CD14-positive monocyte (primary cell): ENCODE data around the gene THNSL1. TPM values are rescaled to one million over a fixed set of nuclear protein-coding genes. Genes with fewer than 3 reads are reported as not detected.

ENCODE experiments used
- DNase-seq, 3 donors: peaks; one replicate each; pipeline ENCODE4 v3.0.0-alpha.2; 2011 to 2022
- H2AFZ ChIP-seq: 2 replicates; pipeline ENCODE4 v1.6.0; 2012; ENCODE audit warnings: mild to moderate bottlenecking, low read depth, low read length, inconsistent platforms; ENCODE audit not compliant: insufficient read depth, poor library complexity, severe bottlenecking
- H3K27ac ChIP-seq, 2 donors: 1 replicate in 1 of 2; 2 replicates in 1 of 2; pipeline ENCODE4 v1.5.1; 2012 to 2013; ENCODE audit warnings: low read length in 2 of 2, control low read depth in 1 of 2, inconsistent platforms in 1 of 2, low read depth in 1 of 2, mild to moderate bottlenecking in 1 of 2
- H3K27me3 ChIP-seq, 2 donors: one replicate each; pipeline versions ENCODE4 v1.6.0 to v1.6.1; 2011 to 2013; ENCODE audit warnings: low read length in 2 of 2; ENCODE audit not compliant: control insufficient read depth in 2 of 2, insufficient read depth in 2 of 2
- H3K36me3 ChIP-seq, 2 donors: replicated peaks in 1 of 2; 1 replicate in 1 of 2; 2 replicates in 1 of 2; pipeline versions ENCODE4 v1.5.1 to v1.6.1; 2012 to 2013; ENCODE audit warnings: low read length in 2 of 2, control low read depth in 1 of 2, inconsistent platforms in 1 of 2, mild to moderate bottlenecking in 1 of 2; ENCODE audit not compliant: insufficient read depth in 2 of 2, control insufficient read depth in 1 of 2
- H3K4me1 ChIP-seq, 2 donors: 1 replicate in 1 of 2; 2 replicates in 1 of 2; pipeline versions ENCODE4 v1.5.1 to v1.6.1; 2012 to 2013; ENCODE audit warnings: low read length in 2 of 2, control low read depth in 1 of 2, inconsistent platforms in 1 of 2, mild to moderate bottlenecking in 1 of 2, moderate library complexity in 1 of 2; ENCODE audit not compliant: insufficient read depth in 2 of 2, control insufficient read depth in 1 of 2
- H3K4me2 ChIP-seq: replicated peaks from 2 replicates; pipeline ENCODE3; 2012; ENCODE audit warnings: low read length, moderate library complexity, mild to moderate bottlenecking; ENCODE audit not compliant: poor library complexity, severe bottlenecking; ENCODE audit errors: extremely low read depth
- H3K4me3 ChIP-seq, 3 experiments: fragments of 200-600 bp in 1 of 3; sonication (generic) in 1 of 3; replicated peaks in 1 of 3; 1 replicate in 2 of 3; 2 replicates in 1 of 3; pipeline ENCODE4 v1.5.1; 2011 to 2013; ENCODE audit warnings: low read length in 3 of 3, mild to moderate bottlenecking in 3 of 3, control low read depth in 2 of 3, low read depth in 2 of 3, inconsistent platforms in 1 of 3, moderate library complexity in 1 of 3
- H3K79me2 ChIP-seq: 2 replicates; pipeline ENCODE4 v1.6.0; 2012; ENCODE audit warnings: mild to moderate bottlenecking, control low read depth, inconsistent platforms, low read length, moderate library complexity; ENCODE audit not compliant: insufficient read depth
- H3K9ac ChIP-seq: 2 replicates; pipeline ENCODE4 v1.6.0; 2017; ENCODE audit warnings: low read length, mild to moderate bottlenecking; ENCODE audit not compliant: insufficient read depth, poor library complexity, severe bottlenecking
- H3K9me3 ChIP-seq, 2 donors: replicated peaks in 1 of 2; 1 replicate in 1 of 2; 2 replicates in 1 of 2; pipeline versions ENCODE4 v1.5.1 to v1.6.1; 2012 to 2013; ENCODE audit warnings: low read length in 2 of 2, control low read depth in 1 of 2; ENCODE audit not compliant: control insufficient read depth in 1 of 2, insufficient read depth in 1 of 2
- H4K20me1 ChIP-seq: 2 replicates; pipeline ENCODE4 v1.6.0; 2012; ENCODE audit warnings: mild to moderate bottlenecking, low read length, control low read depth, moderate library complexity; ENCODE audit not compliant: insufficient read depth
- H3K27ac Mint-ChIP-seq, 7 donors: one replicate each; pipeline ENCODE4 v1.8.0; 2020; ENCODE audit warnings: mild to moderate bottlenecking in 7 of 7, mixed read lengths in 7 of 7, moderate library complexity in 6 of 7, inconsistent platforms in 2 of 7
- H3K27me3 Mint-ChIP-seq, 3 donors: one replicate each; pipeline ENCODE4 v1.8.0; 2021 to 2022; ENCODE audit warnings: low read depth in 3 of 3, mild to moderate bottlenecking in 3 of 3, mixed read lengths in 3 of 3, moderate library complexity in 3 of 3, inconsistent platforms in 1 of 3
- H3K36me3 Mint-ChIP-seq, 2 donors: one replicate each; pipeline ENCODE4 v1.8.0; 2020; ENCODE audit warnings: mixed read lengths in 2 of 2, inconsistent platforms in 1 of 2, mild to moderate bottlenecking in 1 of 2
- H3K4me1 Mint-ChIP-seq: one replicate; pipeline ENCODE4 v1.8.0; 2020; ENCODE audit warnings: mild to moderate bottlenecking, mixed read lengths
- H3K4me3 Mint-ChIP-seq, 2 donors: one replicate each; pipeline ENCODE4 v1.8.0; 2020; ENCODE audit warnings: mild to moderate bottlenecking in 2 of 2, mixed read lengths in 2 of 2, moderate library complexity in 1 of 2
- H3K9me3 Mint-ChIP-seq, 7 donors: one replicate each; pipeline ENCODE4 v1.8.0; 2020 to 2022; ENCODE audit warnings: mixed read lengths in 7 of 7, mild to moderate bottlenecking in 6 of 7, moderate library complexity in 6 of 7, inconsistent platforms in 2 of 7
- WGBS: methylation state at CpG from one replicate; pipeline ENCODE4 v1.1.5; 2013; ENCODE audit warnings: missing lambda C conversion rate; ENCODE audit not compliant: insufficient coverage; 5-methylcytosine and 5-hydroxymethylcytosine counted together
- intact Hi-C, 2 donors: fragments of 100-400 bp; cut with micrococcal nuclease; formaldehyde crosslinking; loops; one replicate each; pipeline versions ENCODE4 v1.15.0 to v1.15.1; 2023
- polyA plus RNA-seq, 3 donors: library from polyadenylated mRNA; depleted of rRNA in 1 of 3; unstranded in 2 of 3; stranded (reverse) in 1 of 3; fragments of 300-500 nt in 2 of 3; fragments of >200 nt in 1 of 3; fragmentation: Illumina TruSeq in 2 of 3; gene quantifications; 1 replicate in 2 of 3; 2 replicates in 1 of 3; pipeline ENCODE4 v1.2.3, GENCODE V29; 2012 to 2021
- TF ChIP-seq, protein P1 (sequence below): fragments of 200-600 bp; IDR thresholded peaks from one replicate; pipeline ENCODE4 v1.8.0; 2022; ENCODE audit warnings: antibody characterized with exemption, mild to moderate bottlenecking

The THNSL1 gene
- polyA plus RNA-seq, 3 donors: 0.03 to 0.13 TPM; not detected in 1

DNA sequence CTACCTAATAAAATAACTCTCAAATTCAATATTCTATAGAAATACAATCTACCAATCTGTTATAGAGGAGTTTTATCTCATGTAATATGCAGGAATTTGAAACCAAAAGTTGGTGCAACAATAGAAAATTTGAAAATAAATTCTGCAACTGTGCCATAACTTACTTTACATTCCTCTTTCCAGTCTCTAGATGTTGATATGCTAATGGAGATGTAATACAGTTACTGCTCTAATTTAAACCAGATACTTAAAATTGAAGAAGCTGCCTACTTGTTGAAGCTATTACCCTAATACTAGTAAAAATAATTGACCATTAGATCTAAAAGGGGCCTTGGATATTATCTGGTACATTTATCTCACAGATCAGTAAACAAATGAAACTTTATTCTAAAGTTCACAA is 1.8 kb upstream of the THNSL1 start:
- H3K27ac Mint-ChIP-seq: no peak overlapping the region
- intact Hi-C loops: loop anchor here in 1 of 2 donors (10.0 kb wide), 1 partner anchor 290 kb away; the partner anchor contains the start of gene ARHGAP21

DNA sequence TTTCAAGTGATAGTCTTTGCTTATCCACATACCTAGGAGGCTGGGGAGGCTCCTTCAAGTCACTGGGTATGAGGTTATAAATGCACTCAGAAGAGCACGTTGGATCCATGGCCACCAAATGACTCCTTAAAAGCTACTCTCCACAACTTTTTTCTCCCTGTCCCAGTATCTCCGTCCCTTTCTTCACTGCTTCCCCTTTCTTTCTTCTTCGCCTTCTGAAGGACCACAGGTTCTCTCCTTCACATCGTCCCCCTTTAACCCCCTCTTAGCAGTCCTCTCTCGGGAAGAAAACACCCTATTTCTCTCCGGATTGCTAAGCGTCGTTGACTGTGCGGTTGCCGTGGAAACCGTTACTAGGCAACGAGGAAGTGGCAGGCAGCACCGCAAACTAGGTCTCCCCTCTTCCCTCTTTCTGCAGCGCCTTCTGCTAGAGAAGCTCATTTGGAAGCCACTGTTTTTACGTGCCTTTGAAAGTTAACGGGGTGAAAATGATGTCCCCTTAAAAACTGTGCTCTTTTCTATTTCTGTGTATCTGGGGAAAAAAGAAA is 510 bp upstream of the THNSL1 start, which contains the start of gene ENKUR:
TSS of gene ENKUR (minus strand) at position 331 of the 548 bp plus-strand sequence. CDS start at position 109, 222 bp downstream.
- Mint-ChIP-seq H3K27me3 (peaks cover 0 to 5% (median 0%) of the 10 kb centered on the region in 3 donors), H3K4me3 (peak within 1 kb of the TSS; percentile 85 to 91)
- H3K27ac ChIP-seq: peak within 1 kb of the TSS; percentile 65 to 75

More for the DNA sequence above, 1.8 kb upstream of the THNSL1 start:
- H3K4me3 Mint-ChIP-seq: no peak overlapping the region
- Histone ChIP-seq H3K79me2 (no peaks in the 10 kb centered on the region), H4K20me1 (no peaks in the 10 kb centered on the region), H3K9ac (no peak overlapping the region), H3K4me1 (peaks cover 19 to 22% of the 10 kb centered on the region in 2 donors), H3K4me2 (no peak overlapping the region), H3K9me3 (no peaks in the 10 kb centered on the region), H3K27ac (no peak overlapping the region), H3K36me3 (no peaks in the 10 kb centered on the region), H2AFZ (no peak overlapping the region), H3K4me3 (no peak overlapping the region), H3K27me3 (no peaks in the 10 kb centered on the region)
- H3K27me3 Mint-ChIP-seq: peaks cover 0 to 5% (median 0%) of the 10 kb centered on the region in 3 donors
- no peak for DNase-seq
- TF ChIP-seq, protein P1, sequence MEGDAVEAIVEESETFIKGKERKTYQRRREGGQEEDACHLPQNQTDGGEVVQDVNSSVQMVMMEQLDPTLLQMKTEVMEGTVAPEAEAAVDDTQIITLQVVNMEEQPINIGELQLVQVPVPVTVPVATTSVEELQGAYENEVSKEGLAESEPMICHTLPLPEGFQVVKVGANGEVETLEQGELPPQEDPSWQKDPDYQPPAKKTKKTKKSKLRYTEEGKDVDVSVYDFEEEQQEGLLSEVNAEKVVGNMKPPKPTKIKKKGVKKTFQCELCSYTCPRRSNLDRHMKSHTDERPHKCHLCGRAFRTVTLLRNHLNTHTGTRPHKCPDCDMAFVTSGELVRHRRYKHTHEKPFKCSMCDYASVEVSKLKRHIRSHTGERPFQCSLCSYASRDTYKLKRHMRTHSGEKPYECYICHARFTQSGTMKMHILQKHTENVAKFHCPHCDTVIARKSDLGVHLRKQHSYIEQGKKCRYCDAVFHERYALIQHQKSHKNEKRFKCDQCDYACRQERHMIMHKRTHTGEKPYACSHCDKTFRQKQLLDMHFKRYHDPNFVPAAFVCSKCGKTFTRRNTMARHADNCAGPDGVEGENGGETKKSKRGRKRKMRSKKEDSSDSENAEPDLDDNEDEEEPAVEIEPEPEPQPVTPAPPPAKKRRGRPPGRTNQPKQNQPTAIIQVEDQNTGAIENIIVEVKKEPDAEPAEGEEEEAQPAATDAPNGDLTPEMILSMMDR: no peak
- H3K9me3 Mint-ChIP-seq: peaks cover 0 to 1% (median 0%) of the 10 kb centered on the region in 7 donors
- H3K4me1 Mint-ChIP-seq: peaks cover 19% of the 10 kb centered on the region
- H3K36me3 Mint-ChIP-seq: no peaks in the 10 kb centered on the region

More for the DNA sequence above, 510 bp upstream of the THNSL1 start, which contains the start of gene ENKUR:
- peak within 1 kb of the TSS; percentile 34 for H3K9ac ChIP-seq
- H3K4me2 ChIP-seq: peak within 1 kb of the TSS; percentile 88
- WGBS: 2% methylated on average over 14 of the region's 16 CpGs
- H4K20me1 ChIP-seq: no peaks in the 10 kb centered on the region
- TF ChIP-seq, protein P1: no peak
- H3K9me3 ChIP-seq: no peaks in the 10 kb centered on the region
- intact Hi-C loops: loop anchor here (5.0 to 10.0 kb wide), 2 partner anchors 291 to 294 kb away; partner anchors contain the start of gene ARHGAP21 (in 2 of the 2)
- H3K4me1 ChIP-seq: peaks cover 19 to 22% of the 10 kb centered on the region in 2 donors
- peaks cover 22% of the 10 kb centered on the region for H3K4me1 Mint-ChIP-seq
- peak within 1 kb of the TSS; percentile 89 to 97 (median 93) for H3K27ac Mint-ChIP-seq
- H3K27me3 ChIP-seq: no peaks in the 10 kb centered on the region
- no peaks in the 10 kb centered on the region for H3K79me2 ChIP-seq
- DNase-seq: peak; percentile 90 to 94 (median 91)
- no peaks in the 10 kb centered on the region for H3K36me3 ChIP-seq
- peaks cover 0 to 1% (median 0%) of the 10 kb centered on the region in 7 donors for H3K9me3 Mint-ChIP-seq
- H3K36me3 Mint-ChIP-seq: no peaks in the 10 kb centered on the region
- peak within 1 kb of the TSS; percentile 94 for H2AFZ ChIP-seq
- H3K4me3 ChIP-seq: peak within 1 kb of the TSS; percentile 59 to 80 (median 64)
